Lower lobe of right lung (tissue), 2 donors: ENCODE measurements around the gene XPNPEP2. TPM values are rescaled to one million over a fixed set of nuclear protein-coding genes. Genes with fewer than 3 reads are reported as not detected.

ENCODE experiments used
- ATAC-seq, 2 donors: fragments of 200-7000 bp; cut with Tn5 transposase; one replicate each; pipeline ENCODE4 v1.9.1; 2020 to 2022; ENCODE audit warnings: mild to moderate bottlenecking in 2 of 2, moderate library complexity in 2 of 2
- DNase-seq: peaks from one replicate; pipeline ENCODE4 v3.0.0-alpha.2; 2020
- H3K27ac ChIP-seq: fragments of 200-600 bp; one replicate; pipeline ENCODE4 v1.8.0; 2022
- H3K27me3 ChIP-seq: fragments of 200-600 bp; one replicate; pipeline ENCODE4 v1.8.0; 2022; ENCODE audit warnings: low read depth
- H3K36me3 ChIP-seq: fragments of 200-600 bp; one replicate; pipeline ENCODE4 v1.8.0; 2022; ENCODE audit warnings: mild to moderate bottlenecking
- H3K4me1 ChIP-seq: fragments of 200-600 bp; one replicate; pipeline ENCODE4 v1.8.0; 2022
- H3K4me3 ChIP-seq: fragments of 200-600 bp; one replicate; pipeline ENCODE4 v1.8.0; 2022; ENCODE audit warnings: mild to moderate bottlenecking
- H3K9me3 ChIP-seq: fragments of 200-600 bp; one replicate; pipeline ENCODE4 v1.8.0; 2022
- CTCF ChIP-seq: fragments of 200-600 bp; IDR thresholded peaks from one replicate; pipeline ENCODE4 v1.8.0; 2022; ENCODE audit warnings: antibody characterized with exemption, mild to moderate bottlenecking
- intact Hi-C: fragments of 100-400 bp; cut with DNase I; formaldehyde crosslinking; loops from one replicate; pipeline ENCODE4 v1.11.0; 2022
- long read RNA-seq: library from polyadenylated mRNA; unstranded; transcript quantifications from one replicate; pipeline ENCODE4 v2.0.0, GENCODE V29; 2021
- total RNA-seq: library from RNA; stranded (reverse); fragmentation: NEBNext Ultra II Directional; extraction: Animal tissue kit (Norgen Biotek cat#: 25700); gene quantifications from one replicate; pipeline ENCODE4 v1.2.1, GENCODE V29; 2021
- donor health status: DM: no; HTN: yes; CAD: no; lungs with severe emphysema.

The XPNPEP2 gene
- total RNA-seq, result 2.9 TPM
- long read RNA-seq, partial matches to known transcripts, result 3 of 3 reads
- long read RNA-seq, other reads (novel, unspliced or antisense), result 0 of 3 reads

GRCh38 chrX:129738466-129739308, at the start of gene XPNPEP2:
Gene XPNPEP2 (plus strand): TSS chrX:129738979. CDS start chrX:129739214, 235 bp downstream.
- H3K4me3 ChIP-seq, result no peak within 1 kb of the TSS
- no peaks in the 10 kb centered on the region for H3K4me1 ChIP-seq
- no peaks in the 10 kb centered on the region for H3K27me3 ChIP-seq
- no peak for TF ChIP-seq CTCF
- intact Hi-C loops, result no loop called here
- no peaks in the 10 kb centered on the region for H3K36me3 ChIP-seq
- H3K9me3 ChIP-seq, result no peaks in the 10 kb centered on the region
- DNase-seq, result no peak
- ATAC-seq, result peak in 1 of 2 donors; percentile 16
- no peak within 1 kb of the TSS for H3K27ac ChIP-seq

GRCh38 chrX:129689796-129690195, 49.0 kb upstream of the XPNPEP2 start:
- TF ChIP-seq CTCF, result no peak
- Histone ChIP-seq H3K4me1 (no peaks in the 10 kb centered on the region), H3K36me3 (no peaks in the 10 kb centered on the region), H3K4me3 (no peak overlapping the region), H3K27ac (no peak overlapping the region), H3K9me3 (no peaks in the 10 kb centered on the region), H3K27me3 (no peaks in the 10 kb centered on the region)
- DNase-seq (no peak), ATAC-seq (no peak)
- intact Hi-C loops, result no loop called here

- H3K27me3 ChIP-seq, result no peaks in the 10 kb centered on the region
- no peaks in the 10 kb centered on the region for H3K9me3 ChIP-seq
- no peaks in the 10 kb centered on the region for H3K36me3 ChIP-seq
- intact Hi-C loops, result no loop called here
- DNase-seq (no peak), ATAC-seq (no peak)
- no peak overlapping the region for H3K4me3 ChIP-seq
- H3K27ac ChIP-seq, result no peak overlapping the region
- TF ChIP-seq CTCF, result no peak
- H3K4me1 ChIP-seq, result no peaks in the 10 kb centered on the region
These were observed 48.3 kb upstream of the XPNPEP2 start for GRCh38 chrX:129690435-129690834.

GRCh38 chrX:129693354-129693753, 45.4 kb upstream of the XPNPEP2 start:
- Histone ChIP-seq H3K9me3 (no peaks in the 10 kb centered on the region), H3K27me3 (no peaks in the 10 kb centered on the region), H3K4me3 (no peak overlapping the region), H3K27ac (no peak overlapping the region), H3K36me3 (no peaks in the 10 kb centered on the region), H3K4me1 (no peaks in the 10 kb centered on the region)
- intact Hi-C loops, result no loop called here
- ATAC-seq (no peak), DNase-seq (no peak)
- no peak for TF ChIP-seq CTCF

GRCh38 chrX:129694805-129695204, 44.0 kb upstream of the XPNPEP2 start:
- H3K27ac ChIP-seq, result no peak overlapping the region
- intact Hi-C loops, result no loop called here
- H3K9me3 ChIP-seq, result no peaks in the 10 kb centered on the region
- DNase-seq (no peak), ATAC-seq (no peak)
- TF ChIP-seq CTCF, result no peak
- H3K27me3 ChIP-seq, result no peaks in the 10 kb centered on the region
- no peaks in the 10 kb centered on the region for H3K4me1 ChIP-seq
- H3K4me3 ChIP-seq, result no peak overlapping the region
- no peaks in the 10 kb centered on the region for H3K36me3 ChIP-seq
